Activated effector memory CD4-positive, alpha-beta T cell treated with Interleukin-2 at 50 U/mL for 16 hours (primary cell): ENCODE measurements around the gene MAML3.
"Not testable (repeated sequence)": the region's sequence is repeated elsewhere in the genome, so short reads cannot be mapped to it uniquely, and the experiment has no call there.

Source experiments
- DNase-seq: peaks from one replicate; pipeline ENCODE4 v3.0.0-alpha.2; 2020

MAML3 gene

DNA sequence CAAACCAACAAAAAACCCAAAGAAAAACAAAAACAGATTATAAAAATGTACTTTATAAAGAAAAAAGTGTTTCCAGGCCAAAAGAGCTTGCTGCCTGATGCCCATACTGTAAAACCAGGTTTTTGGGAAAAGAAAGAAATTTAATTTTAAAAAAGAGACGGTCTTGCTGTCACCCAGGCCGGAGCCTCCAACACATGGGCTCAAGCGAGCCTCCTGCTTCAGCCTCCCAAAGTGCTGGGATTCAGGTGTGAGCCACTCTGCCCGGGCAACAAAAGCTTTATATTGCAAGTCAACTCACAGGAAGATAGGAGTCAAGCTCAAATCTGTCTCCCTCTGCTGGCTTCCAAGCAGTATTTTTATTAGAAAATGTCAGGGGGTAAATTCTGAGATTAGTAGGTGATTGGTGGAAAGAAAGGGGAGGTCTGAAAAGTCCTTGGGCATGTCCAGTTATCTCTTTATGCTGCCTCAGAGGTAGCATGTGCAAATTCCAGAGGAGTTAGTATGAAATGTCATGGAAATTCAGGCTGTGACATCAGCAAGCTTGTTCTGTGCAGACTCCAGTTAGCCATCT lies 449.0 kb downstream of the MAML3 start:
- DNase-seq = no peak

- DNase-seq = no peak
Observed at GRCh38 chr4:139700568-139700967, 453.4 kb downstream of the MAML3 start.

DNA sequence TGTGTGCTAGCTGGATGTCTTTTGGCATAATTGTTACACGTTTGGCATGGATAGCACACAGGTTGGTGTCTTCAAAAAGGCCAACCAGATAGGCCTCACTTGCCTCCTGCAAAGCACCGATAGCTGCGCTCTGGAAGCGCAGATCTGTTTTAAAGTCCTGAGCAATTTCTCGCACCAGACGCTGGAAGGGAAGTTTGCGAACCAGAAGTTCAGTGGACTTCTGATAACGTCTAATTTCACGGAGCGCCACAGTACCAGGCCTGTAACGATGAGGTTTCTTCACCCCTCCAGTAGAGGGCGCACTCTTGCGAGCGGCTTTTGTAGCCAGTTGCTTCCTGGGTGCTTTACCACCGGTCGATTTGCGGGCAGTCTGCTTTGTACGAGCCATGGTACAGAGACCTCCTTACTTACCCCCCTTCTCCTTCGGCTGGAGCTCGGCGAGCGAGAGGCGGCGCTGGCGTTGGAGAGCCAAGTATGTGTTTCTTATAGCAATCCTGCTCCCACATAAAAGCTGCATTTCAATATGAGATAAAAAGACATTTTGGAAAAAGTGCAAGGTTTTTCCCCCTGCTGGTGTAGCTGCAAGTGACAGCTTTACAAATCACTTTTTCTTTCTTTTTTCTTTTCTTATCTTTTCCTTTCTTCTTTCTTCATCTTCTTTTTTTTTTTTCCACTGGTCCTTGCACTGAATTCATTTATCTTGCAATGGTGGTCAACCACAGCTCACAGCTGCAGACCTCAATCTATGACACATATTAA lies 455.6 kb downstream of the MAML3 start:
- not testable (repeated sequence) for DNase-seq

GRCh38 chr4:139696491-139696890 lies 457.5 kb downstream of the MAML3 start:
- DNase-seq = no peak

GRCh38 chr4:139694522-139695107 lies 459.4 kb downstream of the MAML3 start:
- no peak for DNase-seq

- DNase-seq = no peak
Observed at GRCh38 chr4:139692309-139693012, 461.5 kb downstream of the MAML3 start.

DNA sequence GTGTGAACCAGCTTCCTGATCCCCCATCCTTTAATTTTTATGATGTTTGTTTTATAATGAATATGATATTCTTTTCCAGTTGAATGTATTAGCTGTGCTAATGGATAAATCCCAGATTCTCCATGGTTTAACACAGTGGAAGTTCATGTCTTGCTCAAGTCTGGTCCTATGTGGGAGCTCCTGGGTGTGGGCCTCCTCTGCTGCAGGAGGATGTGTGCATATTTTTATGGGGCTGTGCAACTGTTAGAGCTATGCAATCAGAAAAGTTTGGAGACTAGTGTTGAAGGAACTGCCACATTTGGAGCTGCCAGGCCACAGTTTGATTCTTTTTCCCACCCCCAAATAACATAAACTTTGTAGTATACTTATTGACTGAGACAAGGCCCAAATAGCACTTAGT lies 463.6 kb downstream of the MAML3 start:
- DNase-seq = no peak

- DNase-seq = no peak
Observed at GRCh38 chr4:139689093-139689722, 464.8 kb downstream of the MAML3 start.

- no peak for DNase-seq
Observed at GRCh38 chr4:139686988-139687387, 467.0 kb downstream of the MAML3 start.

- DNase-seq = no peak
Observed at GRCh38 chr4:139686130-139686529, 467.9 kb downstream of the MAML3 start.

- DNase-seq = no peak
Observed at GRCh38 chr4:139685180-139685579, 468.8 kb downstream of the MAML3 start.

DNA sequence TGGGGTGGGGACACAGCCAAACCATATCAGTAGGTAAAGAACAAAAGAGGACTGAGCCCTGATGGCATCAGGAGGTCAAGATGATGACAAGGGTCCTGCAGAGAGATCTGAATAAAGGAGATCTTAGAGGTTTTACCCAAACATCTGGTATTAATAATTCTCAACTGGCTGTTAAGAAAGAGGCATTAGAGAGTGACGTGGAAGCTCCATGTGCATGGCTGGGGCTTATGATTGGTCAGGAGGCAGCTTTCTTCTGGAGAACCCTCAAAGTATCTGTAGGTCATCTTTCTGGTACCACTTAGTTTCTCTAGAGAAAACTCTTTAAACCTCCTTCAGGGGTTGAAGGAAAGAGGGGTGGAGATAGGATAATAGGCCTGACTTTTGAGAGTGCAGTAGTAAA lies 469.6 kb downstream of the MAML3 start:
- no peak for DNase-seq

- no peak for DNase-seq
Observed at GRCh38 chr4:139682741-139683151, 471.2 kb downstream of the MAML3 start.

DNA sequence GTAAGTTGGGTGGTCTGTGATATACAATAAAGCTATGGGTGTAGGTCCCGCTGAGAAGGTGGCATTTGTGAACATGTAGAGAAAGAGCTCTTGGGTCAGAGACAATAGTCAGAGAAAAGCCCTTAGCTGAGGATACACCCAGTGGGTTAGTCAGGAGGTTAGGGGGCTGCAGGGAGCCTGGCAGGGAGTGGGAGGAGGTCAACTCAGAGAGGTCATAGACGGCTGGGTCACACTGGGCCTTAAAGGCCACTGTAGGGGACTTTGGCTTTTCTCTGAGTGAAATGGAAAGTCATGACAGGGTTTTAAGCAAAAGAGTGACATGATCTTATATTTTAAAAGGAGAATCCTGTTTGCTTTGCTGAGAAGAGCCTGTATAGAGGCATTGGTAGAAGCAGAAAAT lies 471.7 kb downstream of the MAML3 start:
- DNase-seq = no peak

DNA sequence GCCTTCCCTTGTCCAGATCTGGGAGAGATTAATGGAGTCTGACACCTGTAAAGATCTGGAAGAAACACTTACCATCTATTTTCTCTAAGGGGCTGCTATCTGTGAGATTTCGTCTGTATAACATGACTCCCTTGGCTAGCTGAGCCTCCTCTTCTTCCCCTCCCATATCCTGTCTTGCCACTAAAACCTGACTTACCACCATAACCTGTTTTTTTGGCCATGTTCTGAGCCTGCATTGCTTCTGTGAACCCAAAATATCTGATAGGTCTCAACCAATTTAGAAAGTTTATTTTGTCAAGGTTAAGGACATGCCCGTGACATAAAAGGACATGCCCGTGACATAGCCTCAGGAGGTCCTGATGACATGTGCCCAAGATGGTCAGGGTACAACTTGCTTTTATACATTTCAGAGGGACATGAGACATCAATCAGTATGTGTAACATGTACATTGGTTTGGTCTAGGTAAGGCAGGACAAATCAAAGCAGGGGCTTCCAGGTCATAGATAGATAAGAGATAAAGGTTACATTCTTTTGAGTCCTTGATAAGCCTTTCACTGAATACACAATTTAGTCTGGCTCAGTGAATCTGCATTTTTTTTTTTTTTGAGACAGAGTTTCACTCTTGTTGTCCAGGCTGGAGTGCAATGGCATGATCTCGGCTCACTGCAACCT lies 476.9 kb downstream of the MAML3 start:
- no peak for DNase-seq

DNA sequence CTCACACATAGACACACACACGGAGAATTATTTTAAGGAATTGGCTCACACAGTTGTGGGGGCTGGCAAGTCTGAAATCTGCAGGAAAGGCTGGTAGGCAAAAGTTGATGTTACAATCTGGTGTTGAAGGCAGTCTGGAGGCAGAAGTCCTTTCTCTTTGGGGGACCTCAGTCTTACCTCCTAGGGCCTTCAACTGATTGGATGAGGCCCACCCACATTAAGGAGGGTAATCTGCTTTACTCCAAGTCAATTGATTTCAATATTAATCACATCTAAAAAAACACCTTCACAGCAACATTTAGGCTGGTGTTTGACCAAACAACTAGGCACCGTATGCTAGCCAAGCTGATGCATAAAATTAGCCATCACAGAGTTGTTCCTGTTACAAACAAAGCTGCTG lies 477.6 kb downstream of the MAML3 start:
- no peak for DNase-seq

GRCh38 chr4:139675651-139676050 lies 478.3 kb downstream of the MAML3 start:
- no peak for DNase-seq

DNA sequence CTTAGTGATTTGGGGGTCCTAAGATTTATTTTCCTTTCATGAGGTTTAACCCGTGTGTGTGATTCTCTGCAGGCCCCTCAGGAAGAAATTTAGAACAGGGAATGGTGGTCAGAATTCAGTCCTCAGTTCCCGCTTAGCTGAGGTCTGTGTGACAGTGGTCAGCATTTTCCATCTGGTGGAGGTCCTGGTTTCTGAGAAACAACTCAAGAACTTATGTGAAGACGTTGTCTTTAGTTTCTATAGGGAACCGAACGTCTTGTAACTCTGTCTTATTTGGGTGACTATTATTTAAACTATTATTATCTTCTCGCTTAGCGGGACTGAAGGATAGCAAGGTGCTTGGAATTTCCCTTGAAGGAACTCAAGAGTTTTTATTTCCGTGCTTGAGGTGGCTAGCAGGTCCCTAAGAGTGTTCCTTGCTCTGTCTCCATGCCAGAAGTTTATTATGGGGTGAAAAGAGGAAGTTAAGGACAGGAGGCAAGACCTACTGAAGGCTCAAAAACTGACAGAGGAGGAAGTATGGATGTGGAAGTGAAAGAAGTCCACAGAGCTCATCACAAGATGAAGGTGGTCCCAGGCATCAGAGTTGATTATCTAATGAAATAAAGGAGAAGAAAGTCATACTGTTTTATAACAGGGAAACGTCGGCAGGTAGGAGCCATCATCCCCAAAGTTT lies 479.0 kb downstream of the MAML3 start:
- DNase-seq = no peak

DNA sequence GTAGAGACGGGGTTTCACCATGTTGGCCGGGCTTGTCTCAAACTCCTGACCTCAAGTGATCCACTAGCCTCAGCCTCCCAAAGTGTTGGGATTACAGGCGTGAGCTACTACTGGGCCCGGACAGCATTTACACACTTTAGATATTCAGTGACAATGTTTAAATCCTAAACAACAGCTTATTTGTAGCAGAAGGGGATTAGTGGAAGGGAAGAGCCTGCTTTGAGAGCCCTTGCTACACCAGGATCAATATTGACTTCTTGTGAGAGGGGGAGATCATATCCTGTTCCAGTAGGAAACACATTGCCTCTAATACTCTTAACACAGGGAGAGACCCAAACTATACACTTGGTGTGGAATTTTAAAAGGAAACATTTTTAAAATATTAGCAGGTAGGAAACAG lies 481.3 kb downstream of the MAML3 start:
- no peak for DNase-seq

DNA sequence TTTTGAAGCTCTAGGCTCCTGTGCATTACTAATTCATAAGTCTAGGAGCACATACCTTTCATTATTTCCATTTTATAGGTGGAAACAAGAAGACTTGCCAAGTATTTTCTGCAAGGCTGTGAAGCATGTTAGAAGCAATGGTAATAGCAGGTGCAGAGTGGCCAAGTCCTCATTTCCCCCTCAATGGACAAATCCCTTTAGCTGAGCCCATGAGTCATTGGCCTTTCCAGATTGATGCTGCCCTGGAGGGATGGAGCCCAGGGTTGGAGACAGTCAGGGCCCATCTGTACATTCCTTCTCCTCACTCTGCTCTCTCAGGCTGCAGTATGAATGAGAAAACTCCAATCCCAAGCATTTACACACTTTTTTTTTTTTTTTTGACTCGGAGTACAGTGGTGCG lies 481.8 kb downstream of the MAML3 start:
- DNase-seq = no peak

DNA sequence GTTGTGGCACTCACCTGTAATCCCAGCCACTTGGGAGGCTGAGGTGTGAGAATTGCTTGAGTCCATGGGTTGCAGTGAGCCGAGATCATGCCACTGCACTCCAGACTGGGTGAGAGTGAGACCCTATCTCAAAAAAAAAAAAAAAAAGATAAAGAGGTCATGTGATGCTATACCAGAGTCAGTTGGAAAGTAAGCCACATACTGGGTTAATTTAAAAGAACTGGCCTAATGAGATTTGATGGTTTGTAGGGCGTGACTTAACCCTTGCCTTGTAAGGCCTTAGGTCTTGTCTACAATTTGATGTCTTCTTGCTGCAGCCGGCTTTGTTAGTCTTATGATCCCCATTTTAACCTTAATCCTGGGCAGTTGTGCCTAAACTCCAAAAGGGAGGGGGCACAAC lies 483.2 kb downstream of the MAML3 start:
- no peak for DNase-seq

GRCh38 chr4:139669890-139670289 lies 484.1 kb downstream of the MAML3 start:
- no peak for DNase-seq
